GM23338 (cell line): Measurements from ENCODE around the gene UQCR11. TPM values are rescaled to one million over a fixed set of nuclear protein-coding genes. Genes with fewer than 3 reads are reported as not detected.

Experiments used
- ATAC-seq: fragments of 200-7000 bp; cut with Tn5 transposase; 3 replicates; pipeline ENCODE4 v1.9.1; 2020
- DNase-seq: peaks from one replicate; pipeline ENCODE4 v3.0.0-alpha.2; 2015; ENCODE audit warnings: low spot score
- H2AFZ ChIP-seq: fragments of 200-600 bp; sonication (generic); 2 replicates; pipeline ENCODE4 v1.8.0; 2016; ENCODE audit warnings: antibody characterized with exemption, mild to moderate bottlenecking, moderate library complexity
- H3F3A ChIP-seq: fragments of 200-600 bp; sonication (generic); replicated peaks from 2 replicates; pipeline ENCODE4 v1.8.0; 2017; ENCODE audit warnings: antibody characterized with exemption, mixed run types, low read depth
- H3K27ac ChIP-seq: fragments of 200-600 bp; sonication (generic); 2 replicates; pipeline ENCODE4 v1.6.1; 2016; ENCODE audit warnings: low read depth
- H3K27me3 ChIP-seq: fragments of 200-600 bp; sonication (generic); 2 replicates; pipeline ENCODE4 v1.8.0; 2016; ENCODE audit warnings: mild to moderate bottlenecking, mixed run types, moderate library complexity; ENCODE audit not compliant: insufficient read depth
- H3K36me3 ChIP-seq: fragments of 200-600 bp; sonication (generic); 2 replicates; pipeline ENCODE4 v1.8.0; 2016; ENCODE audit warnings: mild to moderate bottlenecking; ENCODE audit not compliant: insufficient read depth
- H3K4me1 ChIP-seq: fragments of 200-600 bp; sonication (generic); 2 replicates; pipeline ENCODE4 v1.8.0; 2016; ENCODE audit warnings: mild to moderate bottlenecking, moderate library complexity; ENCODE audit not compliant: insufficient read depth
- H3K4me2 ChIP-seq: fragments of 200-600 bp; sonication (generic); 2 replicates; pipeline ENCODE4 v1.7.1; 2017; ENCODE audit warnings: mixed run types
- H3K4me3 ChIP-seq: fragments of 200-600 bp; sonication (generic); 2 replicates; pipeline ENCODE4 v1.6.1; 2016; ENCODE audit warnings: mixed run types
- H3K79me2 ChIP-seq: fragments of 200-600 bp; sonication (generic); replicated peaks from 2 replicates; pipeline ENCODE4 v1.8.0; 2017; ENCODE audit warnings: mild to moderate bottlenecking; ENCODE audit not compliant: insufficient read depth
- H3K9me2 ChIP-seq: fragments of 200-600 bp; sonication (generic); 2 replicates; pipeline ENCODE4 v1.8.0; 2017; ENCODE audit not compliant: insufficient read depth
- H4K20me1 ChIP-seq: fragments of 200-600 bp; sonication (generic); replicated peaks from 2 replicates; pipeline ENCODE4 v1.8.0; 2017; ENCODE audit warnings: mild to moderate bottlenecking; ENCODE audit not compliant: insufficient read depth
- H3K27ac Mint-ChIP-seq: 2 replicates; pipeline ENCODE4 v1.8.0; 2020; ENCODE audit warnings: inconsistent platforms, mild to moderate bottlenecking, moderate library complexity, mixed read lengths
- H3K27me3 Mint-ChIP-seq: 3 replicates; pipeline ENCODE4 v1.8.0; 2022; ENCODE audit warnings: low read depth, mild to moderate bottlenecking, moderate library complexity, mixed read lengths, inconsistent platforms; ENCODE audit not compliant: insufficient read depth, poor library complexity
- H3K36me3 Mint-ChIP-seq: 3 replicates; pipeline ENCODE4 v1.8.0; 2021; ENCODE audit warnings: low read depth, mild to moderate bottlenecking, inconsistent platforms, moderate library complexity, mixed read lengths
- H3K4me1 Mint-ChIP-seq: 3 replicates; pipeline ENCODE4 v1.8.0; 2020; ENCODE audit warnings: mild to moderate bottlenecking, inconsistent platforms, mixed read lengths
- H3K4me3 Mint-ChIP-seq: 3 replicates; pipeline ENCODE4 v1.8.0; 2021; ENCODE audit warnings: moderate library complexity, mild to moderate bottlenecking, inconsistent platforms, mixed read lengths
- H3K9me3 Mint-ChIP-seq: 3 replicates; pipeline ENCODE4 v1.8.0; 2020; ENCODE audit warnings: moderate library complexity, mild to moderate bottlenecking, inconsistent platforms, mixed read lengths
- CREB1 ChIP-seq: fragments of 250-450 bp; sonication (Bioruptor Pico); IDR thresholded peaks from 2 replicates; pipeline ENCODE4 v1.5.0; 2020; ENCODE audit warnings: low read depth, mild to moderate bottlenecking, moderate library complexity
- EZH2 ChIP-seq: fragments of 200-600 bp; sonication (generic); IDR thresholded peaks from one replicate; pipeline ENCODE4 v1.8.0; 2017; ENCODE audit warnings: antibody characterized with exemption, mild to moderate bottlenecking, low read depth; ENCODE audit not compliant: unreplicated experiment
- EZH2phosphoT487 ChIP-seq: fragments of 200-600 bp; sonication (generic); IDR thresholded peaks from one replicate; pipeline ENCODE4 v1.8.1; 2018; ENCODE audit warnings: antibody characterized with exemption; ENCODE audit not compliant: unreplicated experiment
- JUNB ChIP-seq: IDR thresholded peaks from one replicate; pipeline ENCODE4 v1.6.1; 2016; ENCODE audit warnings: antibody characterized with exemption; ENCODE audit not compliant: unreplicated experiment
- NANOG ChIP-seq: IDR thresholded peaks from 2 replicates; pipeline ENCODE4 v1.6.1; 2016; ENCODE audit warnings: antibody characterized with exemption, borderline replicate concordance
- POLR2AphosphoS5 ChIP-seq: IDR thresholded peaks from 2 replicates; pipeline ENCODE4 v1.6.1; 2016; ENCODE audit warnings: antibody characterized with exemption, low read depth
- STAT1 ChIP-seq: IDR thresholded peaks from one replicate; pipeline ENCODE4 v1.6.1; 2016; ENCODE audit warnings: antibody characterized with exemption; ENCODE audit not compliant: unreplicated experiment
- ZNF114 ChIP-seq: fragments of 250-450 bp; sonication (Bioruptor Pico); IDR thresholded peaks from 2 replicates; pipeline ENCODE4 v1.5.0; 2020; ENCODE audit warnings: mild to moderate bottlenecking, moderate library complexity
- ZNF331 ChIP-seq: fragments of 250-450 bp; sonication (Bioruptor Pico); IDR thresholded peaks from 2 replicates; pipeline ENCODE4 v1.5.0; 2020; ENCODE audit warnings: low read depth, mild to moderate bottlenecking, moderate library complexity
- polyA plus RNA-seq: library from polyadenylated mRNA; unstranded; fragments of >200 nt; fragmentation: Nextera tagmentation; extraction: Ambion mirVana; gene quantifications from 2 replicates; pipeline ENCODE4 v1.2.1, GENCODE V29; 2016
- total RNA-seq: library from RNA; depleted of rRNA; stranded (reverse); fragments of >200 nt; shearing (Covaris generic); gene quantifications from 2 replicates; pipeline ENCODE4 v1.2.3, GENCODE V29; 2014
- TF ChIP-seq, protein P1 (sequence below): fragments of 250-450 bp; sonication (Bioruptor Pico); IDR thresholded peaks from 2 replicates; pipeline ENCODE4 v1.5.0; 2020; ENCODE audit warnings: mild to moderate bottlenecking, moderate library complexity
- TF ChIP-seq, protein P2 (sequence below), 2 experiments: fragments of 200-600 bp in 1 of 2; sonication (generic) in 1 of 2; conservative IDR thresholded peaks; 2 replicates each; pipeline versions ENCODE4 v1.5.1 to v1.6.1; 2016 to 2017; ENCODE audit warnings: antibody characterized with exemption in 2 of 2, low read depth in 2 of 2, mild to moderate bottlenecking in 2 of 2, moderate library complexity in 1 of 2
- TF ChIP-seq, protein P3 (sequence below): IDR thresholded peaks from 2 replicates; pipeline ENCODE4 v1.6.1; 2016; ENCODE audit warnings: antibody characterized with exemption
- TF ChIP-seq, protein P4 (sequence below): IDR thresholded peaks from one replicate; pipeline ENCODE4 v1.6.1; 2018; ENCODE audit warnings: antibody characterized with exemption; ENCODE audit not compliant: unreplicated experiment

UQCR11 gene
- total and polyA plus RNA-seq, 2 experiments from 2014 or later, result 46.4 to 413 TPM

DNA sequence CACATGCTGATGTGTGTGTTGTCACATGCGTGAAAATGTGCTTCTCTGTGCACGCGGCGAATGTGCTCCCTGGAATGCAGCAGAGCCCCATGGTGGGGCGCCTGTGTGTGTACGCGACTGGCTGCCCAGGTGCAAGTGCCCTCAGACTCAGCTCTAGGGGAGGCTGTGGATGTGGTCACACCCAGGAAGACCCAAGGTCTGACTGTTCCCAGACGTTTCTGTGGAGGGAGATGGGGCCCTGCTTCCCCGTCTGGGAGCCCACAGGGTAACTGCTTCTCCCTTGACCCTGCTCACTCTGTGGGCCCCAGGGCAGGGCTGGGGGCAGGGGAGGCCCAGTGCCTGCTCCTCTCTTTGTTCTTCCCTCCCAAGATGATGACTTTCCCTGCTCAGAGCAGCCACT, 7.9 kb upstream of the UQCR11 start:
- peaks cover 82% of the 10 kb centered on the region for H3K36me3 Mint-ChIP-seq
- H3K27ac ChIP-seq, result no peak overlapping the region

More for the DNA sequence above, 7.9 kb upstream of the UQCR11 start:
- Mint-ChIP-seq H3K4me3 (no peak overlapping the region; the same call in 2 of the 3 replicates), H3K27me3 (peaks cover 26% of the 10 kb centered on the region), H3K9me3 (no peaks in the 10 kb centered on the region), H3K4me1 (peaks cover 4% of the 10 kb centered on the region; the same call in 2 of the 3 replicates), H3K27ac (no peak overlapping the region)
- Histone ChIP-seq H3K9me2 (no peaks in the 10 kb centered on the region), H3K27me3 (no peaks in the 10 kb centered on the region), H4K20me1 (peaks cover 16% of the 10 kb centered on the region), H3K4me2 (no peak overlapping the region), H3K4me3 (no peak overlapping the region), H3F3A (peaks cover 22% of the 10 kb centered on the region), H3K79me2 (no peaks in the 10 kb centered on the region; the same call in 1 of the 2 replicates), H3K4me1 (no peaks in the 10 kb centered on the region), H3K36me3 (peaks cover 21% of the 10 kb centered on the region), H2AFZ (no peak overlapping the region)
- TF ChIP-seq POLR2AphosphoS5, result no peak
- no peak for TF ChIP-seq CREB1 (CRISPR knock-in tag)
- TF ChIP-seq, protein P1, sequence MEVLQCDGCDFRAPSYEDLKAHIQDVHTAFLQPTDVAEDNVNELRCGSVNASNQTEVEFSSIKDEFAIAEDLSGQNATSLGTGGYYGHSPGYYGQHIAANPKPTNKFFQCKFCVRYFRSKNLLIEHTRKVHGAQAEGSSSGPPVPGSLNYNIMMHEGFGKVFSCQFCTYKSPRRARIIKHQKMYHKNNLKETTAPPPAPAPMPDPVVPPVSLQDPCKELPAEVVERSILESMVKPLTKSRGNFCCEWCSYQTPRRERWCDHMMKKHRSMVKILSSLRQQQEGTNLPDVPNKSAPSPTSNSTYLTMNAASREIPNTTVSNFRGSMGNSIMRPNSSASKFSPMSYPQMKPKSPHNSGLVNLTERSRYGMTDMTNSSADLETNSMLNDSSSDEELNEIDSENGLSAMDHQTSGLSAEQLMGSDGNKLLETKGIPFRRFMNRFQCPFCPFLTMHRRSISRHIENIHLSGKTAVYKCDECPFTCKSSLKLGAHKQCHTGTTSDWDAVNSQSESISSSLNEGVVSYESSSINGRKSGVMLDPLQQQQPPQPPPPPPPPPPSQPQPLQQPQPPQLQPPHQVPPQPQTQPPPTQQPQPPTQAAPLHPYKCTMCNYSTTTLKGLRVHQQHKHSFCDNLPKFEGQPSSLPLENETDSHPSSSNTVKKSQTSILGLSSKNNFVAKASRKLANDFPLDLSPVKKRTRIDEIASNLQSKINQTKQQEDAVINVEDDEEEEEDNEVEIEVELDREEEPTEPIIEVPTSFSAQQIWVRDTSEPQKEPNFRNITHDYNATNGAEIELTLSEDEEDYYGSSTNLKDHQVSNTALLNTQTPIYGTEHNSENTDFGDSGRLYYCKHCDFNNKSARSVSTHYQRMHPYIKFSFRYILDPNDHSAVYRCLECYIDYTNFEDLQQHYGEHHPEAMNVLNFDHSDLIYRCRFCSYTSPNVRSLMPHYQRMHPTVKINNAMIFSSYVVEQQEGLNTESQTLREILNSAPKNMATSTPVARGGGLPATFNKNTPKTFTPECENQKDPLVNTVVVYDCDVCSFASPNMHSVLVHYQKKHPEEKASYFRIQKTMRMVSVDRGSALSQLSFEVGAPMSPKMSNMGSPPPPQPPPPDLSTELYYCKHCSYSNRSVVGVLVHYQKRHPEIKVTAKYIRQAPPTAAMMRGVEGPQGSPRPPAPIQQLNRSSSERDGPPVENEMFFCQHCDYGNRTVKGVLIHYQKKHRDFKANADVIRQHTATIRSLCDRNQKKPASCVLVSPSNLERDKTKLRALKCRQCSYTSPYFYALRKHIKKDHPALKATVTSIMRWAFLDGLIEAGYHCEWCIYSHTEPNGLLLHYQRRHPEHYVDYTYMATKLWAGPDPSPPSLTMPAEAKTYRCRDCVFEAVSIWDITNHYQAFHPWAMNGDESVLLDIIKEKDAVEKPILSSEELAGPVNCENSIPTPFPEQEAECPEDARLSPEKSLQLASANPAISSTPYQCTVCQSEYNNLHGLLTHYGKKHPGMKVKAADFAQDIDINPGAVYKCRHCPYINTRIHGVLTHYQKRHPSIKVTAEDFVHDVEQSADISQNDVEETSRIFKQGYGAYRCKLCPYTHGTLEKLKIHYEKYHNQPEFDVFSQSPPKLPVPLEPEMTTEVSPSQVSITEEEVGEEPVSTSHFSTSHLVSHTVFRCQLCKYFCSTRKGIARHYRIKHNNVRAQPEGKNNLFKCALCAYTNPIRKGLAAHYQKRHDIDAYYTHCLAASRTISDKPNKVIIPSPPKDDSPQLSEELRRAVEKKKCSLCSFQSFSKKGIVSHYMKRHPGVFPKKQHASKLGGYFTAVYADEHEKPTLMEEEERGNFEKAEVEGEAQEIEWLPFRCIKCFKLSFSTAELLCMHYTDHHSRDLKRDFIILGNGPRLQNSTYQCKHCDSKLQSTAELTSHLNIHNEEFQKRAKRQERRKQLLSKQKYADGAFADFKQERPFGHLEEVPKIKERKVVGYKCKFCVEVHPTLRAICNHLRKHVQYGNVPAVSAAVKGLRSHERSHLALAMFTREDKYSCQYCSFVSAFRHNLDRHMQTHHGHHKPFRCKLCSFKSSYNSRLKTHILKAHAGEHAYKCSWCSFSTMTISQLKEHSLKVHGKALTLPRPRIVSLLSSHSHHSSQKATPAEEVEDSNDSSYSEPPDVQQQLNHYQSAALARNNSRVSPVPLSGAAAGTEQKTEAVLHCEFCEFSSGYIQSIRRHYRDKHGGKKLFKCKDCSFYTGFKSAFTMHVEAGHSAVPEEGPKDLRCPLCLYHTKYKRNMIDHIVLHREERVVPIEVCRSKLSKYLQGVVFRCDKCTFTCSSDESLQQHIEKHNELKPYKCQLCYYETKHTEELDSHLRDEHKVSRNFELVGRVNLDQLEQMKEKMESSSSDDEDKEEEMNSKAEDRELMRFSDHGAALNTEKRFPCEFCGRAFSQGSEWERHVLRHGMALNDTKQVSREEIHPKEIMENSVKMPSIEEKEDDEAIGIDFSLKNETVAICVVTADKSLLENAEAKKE, result no peak
- TF ChIP-seq, protein P2, sequence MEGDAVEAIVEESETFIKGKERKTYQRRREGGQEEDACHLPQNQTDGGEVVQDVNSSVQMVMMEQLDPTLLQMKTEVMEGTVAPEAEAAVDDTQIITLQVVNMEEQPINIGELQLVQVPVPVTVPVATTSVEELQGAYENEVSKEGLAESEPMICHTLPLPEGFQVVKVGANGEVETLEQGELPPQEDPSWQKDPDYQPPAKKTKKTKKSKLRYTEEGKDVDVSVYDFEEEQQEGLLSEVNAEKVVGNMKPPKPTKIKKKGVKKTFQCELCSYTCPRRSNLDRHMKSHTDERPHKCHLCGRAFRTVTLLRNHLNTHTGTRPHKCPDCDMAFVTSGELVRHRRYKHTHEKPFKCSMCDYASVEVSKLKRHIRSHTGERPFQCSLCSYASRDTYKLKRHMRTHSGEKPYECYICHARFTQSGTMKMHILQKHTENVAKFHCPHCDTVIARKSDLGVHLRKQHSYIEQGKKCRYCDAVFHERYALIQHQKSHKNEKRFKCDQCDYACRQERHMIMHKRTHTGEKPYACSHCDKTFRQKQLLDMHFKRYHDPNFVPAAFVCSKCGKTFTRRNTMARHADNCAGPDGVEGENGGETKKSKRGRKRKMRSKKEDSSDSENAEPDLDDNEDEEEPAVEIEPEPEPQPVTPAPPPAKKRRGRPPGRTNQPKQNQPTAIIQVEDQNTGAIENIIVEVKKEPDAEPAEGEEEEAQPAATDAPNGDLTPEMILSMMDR (conservative IDR thresholded peaks at IDR 0.05; ENCODE audit: low read depth in 2 of 2), result no peak
- no peak for TF ChIP-seq ZNF331 (CRISPR knock-in tag)
- TF ChIP-seq JUNB, result no peak
- TF ChIP-seq NANOG, result no peak
- no peak for TF ChIP-seq EZH2phosphoT487
- no peak for TF ChIP-seq EZH2
- TF ChIP-seq STAT1, result no peak
- no peak for TF ChIP-seq ZNF114 (CRISPR knock-in tag)
- TF ChIP-seq, protein P3, sequence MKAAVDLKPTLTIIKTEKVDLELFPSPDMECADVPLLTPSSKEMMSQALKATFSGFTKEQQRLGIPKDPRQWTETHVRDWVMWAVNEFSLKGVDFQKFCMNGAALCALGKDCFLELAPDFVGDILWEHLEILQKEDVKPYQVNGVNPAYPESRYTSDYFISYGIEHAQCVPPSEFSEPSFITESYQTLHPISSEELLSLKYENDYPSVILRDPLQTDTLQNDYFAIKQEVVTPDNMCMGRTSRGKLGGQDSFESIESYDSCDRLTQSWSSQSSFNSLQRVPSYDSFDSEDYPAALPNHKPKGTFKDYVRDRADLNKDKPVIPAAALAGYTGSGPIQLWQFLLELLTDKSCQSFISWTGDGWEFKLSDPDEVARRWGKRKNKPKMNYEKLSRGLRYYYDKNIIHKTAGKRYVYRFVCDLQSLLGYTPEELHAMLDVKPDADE, result no peak
- TF ChIP-seq, protein P4, sequence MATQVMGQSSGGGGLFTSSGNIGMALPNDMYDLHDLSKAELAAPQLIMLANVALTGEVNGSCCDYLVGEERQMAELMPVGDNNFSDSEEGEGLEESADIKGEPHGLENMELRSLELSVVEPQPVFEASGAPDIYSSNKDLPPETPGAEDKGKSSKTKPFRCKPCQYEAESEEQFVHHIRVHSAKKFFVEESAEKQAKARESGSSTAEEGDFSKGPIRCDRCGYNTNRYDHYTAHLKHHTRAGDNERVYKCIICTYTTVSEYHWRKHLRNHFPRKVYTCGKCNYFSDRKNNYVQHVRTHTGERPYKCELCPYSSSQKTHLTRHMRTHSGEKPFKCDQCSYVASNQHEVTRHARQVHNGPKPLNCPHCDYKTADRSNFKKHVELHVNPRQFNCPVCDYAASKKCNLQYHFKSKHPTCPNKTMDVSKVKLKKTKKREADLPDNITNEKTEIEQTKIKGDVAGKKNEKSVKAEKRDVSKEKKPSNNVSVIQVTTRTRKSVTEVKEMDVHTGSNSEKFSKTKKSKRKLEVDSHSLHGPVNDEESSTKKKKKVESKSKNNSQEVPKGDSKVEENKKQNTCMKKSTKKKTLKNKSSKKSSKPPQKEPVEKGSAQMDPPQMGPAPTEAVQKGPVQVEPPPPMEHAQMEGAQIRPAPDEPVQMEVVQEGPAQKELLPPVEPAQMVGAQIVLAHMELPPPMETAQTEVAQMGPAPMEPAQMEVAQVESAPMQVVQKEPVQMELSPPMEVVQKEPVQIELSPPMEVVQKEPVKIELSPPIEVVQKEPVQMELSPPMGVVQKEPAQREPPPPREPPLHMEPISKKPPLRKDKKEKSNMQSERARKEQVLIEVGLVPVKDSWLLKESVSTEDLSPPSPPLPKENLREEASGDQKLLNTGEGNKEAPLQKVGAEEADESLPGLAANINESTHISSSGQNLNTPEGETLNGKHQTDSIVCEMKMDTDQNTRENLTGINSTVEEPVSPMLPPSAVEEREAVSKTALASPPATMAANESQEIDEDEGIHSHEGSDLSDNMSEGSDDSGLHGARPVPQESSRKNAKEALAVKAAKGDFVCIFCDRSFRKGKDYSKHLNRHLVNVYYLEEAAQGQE, result no peak
- DNase-seq (no peak), ATAC-seq (no peak)
